ENCODE results near the gene ZNF521. TPM values are rescaled to one million over a fixed set of nuclear protein-coding genes. Genes with fewer than 3 reads are reported as not detected.

ZNF521 gene
- total and polyA plus RNA-seq, 2 of the 13 experiments (the other 11 are each of a cell fraction or from before 2014, with no cell fraction given), result 0.02 TPM; not detected in 1

DNA sequence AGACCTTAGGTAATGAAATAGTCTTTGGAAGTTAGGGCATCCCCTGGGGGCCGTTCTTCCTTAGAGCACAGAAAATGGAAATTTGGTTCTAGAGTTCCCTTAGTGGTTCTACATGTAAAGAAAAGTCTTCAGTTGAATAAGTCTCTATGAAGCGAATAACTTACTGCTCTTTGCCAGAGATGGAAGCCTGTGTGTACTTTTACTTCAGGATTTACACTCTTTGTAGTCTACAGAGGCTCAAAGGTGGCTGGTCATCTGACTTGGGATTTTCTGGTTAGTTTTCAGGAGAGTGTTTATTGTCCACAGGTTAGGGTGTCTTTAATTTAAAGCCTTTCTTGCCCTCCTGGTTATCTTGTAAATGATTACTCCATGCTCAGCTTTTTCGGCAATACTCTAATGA is 210.6 kb downstream of the ZNF521 start (continued):
- TF ChIP-seq ZNF720 (CRISPR knock-in tag; IDR thresholded peaks at IDR 0.05) (no peak), ZNF543 (CRISPR knock-in tag; IDR thresholded peaks at IDR 0.05) (no peak), HOXA7 (CRISPR knock-in tag; IDR thresholded peaks at IDR 0.05) (no peak), SMC3 (IDR thresholded peaks at IDR 0.05; ENCODE audit: low read length) (no peak), MEIS2 (CRISPR knock-in tag; IDR thresholded peaks at IDR 0.05) (no peak), ZKSCAN1 (IDR thresholded peaks at IDR 0.05; ENCODE audit: low read length) (no peak), DR1 (CRISPR knock-in tag; IDR thresholded peaks at IDR 0.05) (no peak)
- TF ChIP-seq, protein P1, sequence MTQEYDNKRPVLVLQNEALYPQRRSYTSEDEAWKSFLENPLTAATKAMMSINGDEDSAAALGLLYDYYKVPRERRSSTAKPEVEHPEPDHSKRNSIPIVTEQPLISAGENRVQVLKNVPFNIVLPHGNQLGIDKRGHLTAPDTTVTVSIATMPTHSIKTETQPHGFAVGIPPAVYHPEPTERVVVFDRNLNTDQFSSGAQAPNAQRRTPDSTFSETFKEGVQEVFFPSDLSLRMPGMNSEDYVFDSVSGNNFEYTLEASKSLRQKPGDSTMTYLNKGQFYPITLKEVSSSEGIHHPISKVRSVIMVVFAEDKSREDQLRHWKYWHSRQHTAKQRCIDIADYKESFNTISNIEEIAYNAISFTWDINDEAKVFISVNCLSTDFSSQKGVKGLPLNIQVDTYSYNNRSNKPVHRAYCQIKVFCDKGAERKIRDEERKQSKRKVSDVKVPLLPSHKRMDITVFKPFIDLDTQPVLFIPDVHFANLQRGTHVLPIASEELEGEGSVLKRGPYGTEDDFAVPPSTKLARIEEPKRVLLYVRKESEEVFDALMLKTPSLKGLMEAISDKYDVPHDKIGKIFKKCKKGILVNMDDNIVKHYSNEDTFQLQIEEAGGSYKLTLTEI (CRISPR knock-in tag; conservative IDR thresholded peaks at IDR 0.05), result no peak
- TF ChIP-seq, protein P2, sequence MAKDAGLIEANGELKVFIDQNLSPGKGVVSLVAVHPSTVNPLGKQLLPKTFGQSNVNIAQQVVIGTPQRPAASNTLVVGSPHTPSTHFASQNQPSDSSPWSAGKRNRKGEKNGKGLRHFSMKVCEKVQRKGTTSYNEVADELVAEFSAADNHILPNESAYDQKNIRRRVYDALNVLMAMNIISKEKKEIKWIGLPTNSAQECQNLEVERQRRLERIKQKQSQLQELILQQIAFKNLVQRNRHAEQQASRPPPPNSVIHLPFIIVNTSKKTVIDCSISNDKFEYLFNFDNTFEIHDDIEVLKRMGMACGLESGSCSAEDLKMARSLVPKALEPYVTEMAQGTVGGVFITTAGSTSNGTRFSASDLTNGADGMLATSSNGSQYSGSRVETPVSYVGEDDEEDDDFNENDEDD (CRISPR knock-in tag; IDR thresholded peaks at IDR 0.05; ENCODE audit: borderline replicate concordance), result no peak
- TF ChIP-seq, protein P3, sequence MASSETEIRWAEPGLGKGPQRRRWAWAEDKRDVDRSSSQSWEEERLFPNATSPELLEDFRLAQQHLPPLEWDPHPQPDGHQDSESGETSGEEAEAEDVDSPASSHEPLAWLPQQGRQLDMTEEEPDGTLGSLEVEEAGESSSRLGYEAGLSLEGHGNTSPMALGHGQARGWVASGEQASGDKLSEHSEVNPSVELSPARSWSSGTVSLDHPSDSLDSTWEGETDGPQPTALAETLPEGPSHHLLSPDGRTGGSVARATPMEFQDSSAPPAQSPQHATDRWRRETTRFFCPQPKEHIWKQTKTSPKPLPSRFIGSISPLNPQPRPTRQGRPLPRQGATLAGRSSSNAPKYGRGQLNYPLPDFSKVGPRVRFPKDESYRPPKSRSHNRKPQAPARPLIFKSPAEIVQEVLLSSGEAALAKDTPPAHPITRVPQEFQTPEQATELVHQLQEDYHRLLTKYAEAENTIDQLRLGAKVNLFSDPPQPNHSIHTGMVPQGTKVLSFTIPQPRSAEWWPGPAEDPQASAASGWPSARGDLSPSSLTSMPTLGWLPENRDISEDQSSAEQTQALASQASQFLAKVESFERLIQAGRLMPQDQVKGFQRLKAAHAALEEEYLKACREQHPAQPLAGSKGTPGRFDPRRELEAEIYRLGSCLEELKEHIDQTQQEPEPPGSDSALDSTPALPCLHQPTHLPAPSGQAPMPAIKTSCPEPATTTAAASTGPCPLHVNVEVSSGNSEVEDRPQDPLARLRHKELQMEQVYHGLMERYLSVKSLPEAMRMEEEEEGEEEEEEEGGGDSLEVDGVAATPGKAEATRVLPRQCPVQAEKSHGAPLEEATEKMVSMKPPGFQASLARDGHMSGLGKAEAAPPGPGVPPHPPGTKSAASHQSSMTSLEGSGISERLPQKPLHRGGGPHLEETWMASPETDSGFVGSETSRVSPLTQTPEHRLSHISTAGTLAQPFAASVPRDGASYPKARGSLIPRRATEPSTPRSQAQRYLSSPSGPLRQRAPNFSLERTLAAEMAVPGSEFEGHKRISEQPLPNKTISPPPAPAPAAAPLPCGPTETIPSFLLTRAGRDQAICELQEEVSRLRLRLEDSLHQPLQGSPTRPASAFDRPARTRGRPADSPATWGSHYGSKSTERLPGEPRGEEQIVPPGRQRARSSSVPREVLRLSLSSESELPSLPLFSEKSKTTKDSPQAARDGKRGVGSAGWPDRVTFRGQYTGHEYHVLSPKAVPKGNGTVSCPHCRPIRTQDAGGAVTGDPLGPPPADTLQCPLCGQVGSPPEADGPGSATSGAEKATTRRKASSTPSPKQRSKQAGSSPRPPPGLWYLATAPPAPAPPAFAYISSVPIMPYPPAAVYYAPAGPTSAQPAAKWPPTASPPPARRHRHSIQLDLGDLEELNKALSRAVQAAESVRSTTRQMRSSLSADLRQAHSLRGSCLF (CRISPR knock-in tag; IDR thresholded peaks at IDR 0.05; ENCODE audit: borderline replicate concordance), result no peak
